ENCODE results near the gene ADD2. TPM values are rescaled to one million over a fixed set of nuclear protein-coding genes. Genes with fewer than 3 reads are reported as not detected.
A peak's percentile ranks its signal among the peaks of the same experiment; 100 is the strongest.

ADD2 gene
- total and polyA plus RNA-seq, 2 experiments from 2014 or later = 4.7 to 40.0 TPM

GRCh38 chr2:70679259-70679658 lies 88.7 kb downstream of the ADD2 start:
- peaks cover 4% of the 10 kb centered on the region for H3K36me3 ChIP-seq

GRCh38 chr2:70678576-70679143 lies 89.3 kb downstream of the ADD2 start:
- Histone ChIP-seq H3K27me3 (no peaks in the 10 kb centered on the region), H3K36me3 (peaks cover 4% of the 10 kb centered on the region), H3K9me3 (ENCODE audit: low read depth) (no peaks in the 10 kb centered on the region), H3K4me1 (ENCODE audit: low read depth) (no peaks in the 10 kb centered on the region), H3K4me3 (no peak overlapping the region), H3K27ac (no peak overlapping the region)
- TF ChIP-seq CTCF (IDR thresholded peaks at IDR 0.05; ENCODE audit: low read depth, low read length) = no peak
- DNase-seq (ENCODE audit: low read depth in 1 of 2, low spot score in 1 of 2) = no peak

More at GRCh38 chr2:70679259-70679658, 88.7 kb downstream of the ADD2 start:
- no peaks in the 10 kb centered on the region for H3K27me3 ChIP-seq
- no peak overlapping the region for H3K4me3 ChIP-seq
- no peak for TF ChIP-seq CTCF (IDR thresholded peaks at IDR 0.05; ENCODE audit: low read depth, low read length)
- H3K27ac ChIP-seq = no peak overlapping the region
- H3K9me3 ChIP-seq (ENCODE audit: low read depth) = no peaks in the 10 kb centered on the region
- H3K4me1 ChIP-seq (ENCODE audit: low read depth) = no peaks in the 10 kb centered on the region
- DNase-seq (ENCODE audit: low read depth in 1 of 2, low spot score in 1 of 2) = peak in 1 of 2 donors; percentile 56

GRCh38 chr2:70676301-70677035 lies 91.5 kb downstream of the ADD2 start:
- H3K27me3 ChIP-seq = no peaks in the 10 kb centered on the region
- no peak for TF ChIP-seq CTCF (IDR thresholded peaks at IDR 0.05; ENCODE audit: low read depth, low read length)
- no peaks in the 10 kb centered on the region for H3K9me3 ChIP-seq (ENCODE audit: low read depth)
- H3K4me1 ChIP-seq (ENCODE audit: low read depth) = no peaks in the 10 kb centered on the region
- no peak for DNase-seq (ENCODE audit: low read depth in 1 of 2, low spot score in 1 of 2)
- H3K4me3 ChIP-seq = no peak overlapping the region
- H3K27ac ChIP-seq = no peak overlapping the region
- no peaks in the 10 kb centered on the region for H3K36me3 ChIP-seq

GRCh38 chr2:70675862-70676261 lies 92.1 kb downstream of the ADD2 start:
- Histone ChIP-seq H3K9me3 (ENCODE audit: low read depth) (no peaks in the 10 kb centered on the region), H3K27ac (no peak overlapping the region)
- no peak for DNase-seq (ENCODE audit: low read depth in 1 of 2, low spot score in 1 of 2)

More at GRCh38 chr2:70675862-70676261, 92.1 kb downstream of the ADD2 start:
- no peak overlapping the region for H3K4me3 ChIP-seq
- TF ChIP-seq CTCF (IDR thresholded peaks at IDR 0.05; ENCODE audit: low read depth, low read length) = no peak
- no peaks in the 10 kb centered on the region for H3K27me3 ChIP-seq
- no peaks in the 10 kb centered on the region for H3K36me3 ChIP-seq
- H3K4me1 ChIP-seq (ENCODE audit: low read depth) = no peaks in the 10 kb centered on the region

Measured in cardiac muscle cell (in vitro differentiated cells and primary cell).